CD14-positive monocyte (primary cell): ENCODE data around the gene HYDIN. TPM values are rescaled to one million over a fixed set of nuclear protein-coding genes. Genes with fewer than 3 reads are reported as not detected.
"Not testable (repeated sequence)": the region's sequence is repeated elsewhere in the genome, so short reads cannot be mapped to it uniquely, and the experiment has no call there.

Experiments
- DNase-seq, 3 donors: peaks; one replicate each; pipeline ENCODE4 v3.0.0-alpha.2; 2011 to 2022
- H2AFZ ChIP-seq: 2 replicates; pipeline ENCODE4 v1.6.0; 2012; ENCODE audit warnings: mild to moderate bottlenecking, low read depth, low read length, inconsistent platforms; ENCODE audit not compliant: insufficient read depth, poor library complexity, severe bottlenecking
- H3K27ac ChIP-seq, 2 donors: 1 replicate in 1 of 2; 2 replicates in 1 of 2; pipeline ENCODE4 v1.5.1; 2012 to 2013; ENCODE audit warnings: low read length in 2 of 2, control low read depth in 1 of 2, inconsistent platforms in 1 of 2, low read depth in 1 of 2, mild to moderate bottlenecking in 1 of 2
- H3K27me3 ChIP-seq, 2 donors: one replicate each; pipeline versions ENCODE4 v1.6.0 to v1.6.1; 2011 to 2013; ENCODE audit warnings: low read length in 2 of 2; ENCODE audit not compliant: control insufficient read depth in 2 of 2, insufficient read depth in 2 of 2
- H3K36me3 ChIP-seq, 2 donors: replicated peaks in 1 of 2; 1 replicate in 1 of 2; 2 replicates in 1 of 2; pipeline versions ENCODE4 v1.5.1 to v1.6.1; 2012 to 2013; ENCODE audit warnings: low read length in 2 of 2, control low read depth in 1 of 2, inconsistent platforms in 1 of 2, mild to moderate bottlenecking in 1 of 2; ENCODE audit not compliant: insufficient read depth in 2 of 2, control insufficient read depth in 1 of 2
- H3K4me1 ChIP-seq, 2 donors: 1 replicate in 1 of 2; 2 replicates in 1 of 2; pipeline versions ENCODE4 v1.5.1 to v1.6.1; 2012 to 2013; ENCODE audit warnings: low read length in 2 of 2, control low read depth in 1 of 2, inconsistent platforms in 1 of 2, mild to moderate bottlenecking in 1 of 2, moderate library complexity in 1 of 2; ENCODE audit not compliant: insufficient read depth in 2 of 2, control insufficient read depth in 1 of 2
- H3K4me2 ChIP-seq: replicated peaks from 2 replicates; pipeline ENCODE3; 2012; ENCODE audit warnings: low read length, moderate library complexity, mild to moderate bottlenecking; ENCODE audit not compliant: poor library complexity, severe bottlenecking; ENCODE audit errors: extremely low read depth
- H3K4me3 ChIP-seq, 3 experiments: fragments of 200-600 bp in 1 of 3; sonication (generic) in 1 of 3; replicated peaks in 1 of 3; 1 replicate in 2 of 3; 2 replicates in 1 of 3; pipeline ENCODE4 v1.5.1; 2011 to 2013; ENCODE audit warnings: low read length in 3 of 3, mild to moderate bottlenecking in 3 of 3, control low read depth in 2 of 3, low read depth in 2 of 3, inconsistent platforms in 1 of 3, moderate library complexity in 1 of 3
- H3K79me2 ChIP-seq: 2 replicates; pipeline ENCODE4 v1.6.0; 2012; ENCODE audit warnings: mild to moderate bottlenecking, control low read depth, inconsistent platforms, low read length, moderate library complexity; ENCODE audit not compliant: insufficient read depth
- H3K9ac ChIP-seq: 2 replicates; pipeline ENCODE4 v1.6.0; 2017; ENCODE audit warnings: low read length, mild to moderate bottlenecking; ENCODE audit not compliant: insufficient read depth, poor library complexity, severe bottlenecking
- H3K9me3 ChIP-seq, 2 donors: replicated peaks in 1 of 2; 1 replicate in 1 of 2; 2 replicates in 1 of 2; pipeline versions ENCODE4 v1.5.1 to v1.6.1; 2012 to 2013; ENCODE audit warnings: low read length in 2 of 2, control low read depth in 1 of 2; ENCODE audit not compliant: control insufficient read depth in 1 of 2, insufficient read depth in 1 of 2
- H4K20me1 ChIP-seq: 2 replicates; pipeline ENCODE4 v1.6.0; 2012; ENCODE audit warnings: mild to moderate bottlenecking, low read length, control low read depth, moderate library complexity; ENCODE audit not compliant: insufficient read depth
- H3K27ac Mint-ChIP-seq, 7 donors: one replicate each; pipeline ENCODE4 v1.8.0; 2020; ENCODE audit warnings: mild to moderate bottlenecking in 7 of 7, mixed read lengths in 7 of 7, moderate library complexity in 6 of 7, inconsistent platforms in 2 of 7
- H3K27me3 Mint-ChIP-seq, 3 donors: one replicate each; pipeline ENCODE4 v1.8.0; 2021 to 2022; ENCODE audit warnings: low read depth in 3 of 3, mild to moderate bottlenecking in 3 of 3, mixed read lengths in 3 of 3, moderate library complexity in 3 of 3, inconsistent platforms in 1 of 3
- H3K36me3 Mint-ChIP-seq, 2 donors: one replicate each; pipeline ENCODE4 v1.8.0; 2020; ENCODE audit warnings: mixed read lengths in 2 of 2, inconsistent platforms in 1 of 2, mild to moderate bottlenecking in 1 of 2
- H3K4me1 Mint-ChIP-seq: one replicate; pipeline ENCODE4 v1.8.0; 2020; ENCODE audit warnings: mild to moderate bottlenecking, mixed read lengths
- H3K4me3 Mint-ChIP-seq, 2 donors: one replicate each; pipeline ENCODE4 v1.8.0; 2020; ENCODE audit warnings: mild to moderate bottlenecking in 2 of 2, mixed read lengths in 2 of 2, moderate library complexity in 1 of 2
- H3K9me3 Mint-ChIP-seq, 7 donors: one replicate each; pipeline ENCODE4 v1.8.0; 2020 to 2022; ENCODE audit warnings: mixed read lengths in 7 of 7, mild to moderate bottlenecking in 6 of 7, moderate library complexity in 6 of 7, inconsistent platforms in 2 of 7
- WGBS: methylation state at CpG from one replicate; pipeline ENCODE4 v1.1.5; 2013; ENCODE audit warnings: missing lambda C conversion rate; ENCODE audit not compliant: insufficient coverage; 5-methylcytosine and 5-hydroxymethylcytosine counted together
- intact Hi-C, 2 donors: fragments of 100-400 bp; cut with micrococcal nuclease; formaldehyde crosslinking; loops; one replicate each; pipeline versions ENCODE4 v1.15.0 to v1.15.1; 2023
- polyA plus RNA-seq, 3 donors: library from polyadenylated mRNA; depleted of rRNA in 1 of 3; unstranded in 2 of 3; stranded (reverse) in 1 of 3; fragments of 300-500 nt in 2 of 3; fragments of >200 nt in 1 of 3; fragmentation: Illumina TruSeq in 2 of 3; gene quantifications; 1 replicate in 2 of 3; 2 replicates in 1 of 3; pipeline ENCODE4 v1.2.3, GENCODE V29; 2012 to 2021

HYDIN gene
- polyA plus RNA-seq, 3 donors = not detected

GRCh38 chr16:70954922-70955321, 275.6 kb downstream of the HYDIN start:
- H3K79me2 ChIP-seq, H3K9me3 Mint-ChIP-seq, H3K4me1 ChIP-seq, intact Hi-C loops, H3K36me3 ChIP-seq, H3K27ac ChIP-seq, H3K9ac ChIP-seq, H3K36me3 Mint-ChIP-seq, H3K27me3 Mint-ChIP-seq, H3K4me1 Mint-ChIP-seq, H3K4me3 ChIP-seq, H2AFZ ChIP-seq, H3K4me2 ChIP-seq, H4K20me1 ChIP-seq, H3K9me3 ChIP-seq, H3K4me3 Mint-ChIP-seq, DNase-seq, H3K27me3 ChIP-seq: not testable (repeated sequence)
- no CpG with 5 or more reads among the region's 4 CpGs for WGBS
- H3K27ac Mint-ChIP-seq = peak overlapping the region in 1 of 7 donors; percentile 46

GRCh38 chr16:70953824-70954223, 276.7 kb downstream of the HYDIN start:
- H4K20me1 ChIP-seq, H3K27me3 Mint-ChIP-seq, H3K4me3 ChIP-seq, H3K36me3 ChIP-seq, H3K27me3 ChIP-seq, H3K27ac Mint-ChIP-seq, H3K36me3 Mint-ChIP-seq, intact Hi-C loops, H3K4me3 Mint-ChIP-seq, H2AFZ ChIP-seq, H3K9ac ChIP-seq, DNase-seq, H3K4me1 Mint-ChIP-seq, H3K9me3 ChIP-seq, H3K27ac ChIP-seq, H3K79me2 ChIP-seq, H3K4me2 ChIP-seq, H3K4me1 ChIP-seq, H3K9me3 Mint-ChIP-seq: not testable (repeated sequence)
- WGBS = no CpG with 5 or more reads among the region's 5 CpGs

- H3K9ac ChIP-seq, H4K20me1 ChIP-seq, H3K4me3 ChIP-seq, H3K4me2 ChIP-seq, intact Hi-C loops, H3K79me2 ChIP-seq, DNase-seq, H3K27ac Mint-ChIP-seq, H2AFZ ChIP-seq, H3K9me3 Mint-ChIP-seq, H3K36me3 Mint-ChIP-seq, H3K36me3 ChIP-seq, H3K27ac ChIP-seq, H3K27me3 ChIP-seq, H3K9me3 ChIP-seq, H3K4me3 Mint-ChIP-seq, H3K27me3 Mint-ChIP-seq, H3K4me1 ChIP-seq, H3K4me1 Mint-ChIP-seq: not testable (repeated sequence)
- WGBS = 93% methylated on average over 3 of the region's 15 CpGs
Measured at GRCh38 chr16:70943551-70943950, 287.0 kb downstream of the HYDIN start.

- H3K27ac ChIP-seq = not testable (repeated sequence)
Measured at GRCh38 chr16:70939690-70940359, 290.7 kb downstream of the HYDIN start.

More at GRCh38 chr16:70939690-70940359, 290.7 kb downstream of the HYDIN start:
- H3K4me1 Mint-ChIP-seq, H3K4me3 Mint-ChIP-seq, H2AFZ ChIP-seq, H3K27me3 ChIP-seq, H3K4me1 ChIP-seq, H3K9me3 Mint-ChIP-seq, H3K9ac ChIP-seq, H3K27ac Mint-ChIP-seq, H3K27me3 Mint-ChIP-seq, DNase-seq, H3K36me3 Mint-ChIP-seq, H4K20me1 ChIP-seq, H3K36me3 ChIP-seq, H3K79me2 ChIP-seq, H3K9me3 ChIP-seq, intact Hi-C loops, H3K4me2 ChIP-seq, H3K4me3 ChIP-seq: not testable (repeated sequence)
- WGBS = no CpG with 5 or more reads among the region's 7 CpGs
